Measurements from ENCODE around the gene CLUH.

- TF ChIP-seq, protein P1, sequence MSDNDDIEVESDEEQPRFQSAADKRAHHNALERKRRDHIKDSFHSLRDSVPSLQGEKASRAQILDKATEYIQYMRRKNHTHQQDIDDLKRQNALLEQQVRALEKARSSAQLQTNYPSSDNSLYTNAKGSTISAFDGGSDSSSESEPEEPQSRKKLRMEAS (IDR thresholded peaks at IDR 0.05): no peak
- TF ChIP-seq, protein P2, sequence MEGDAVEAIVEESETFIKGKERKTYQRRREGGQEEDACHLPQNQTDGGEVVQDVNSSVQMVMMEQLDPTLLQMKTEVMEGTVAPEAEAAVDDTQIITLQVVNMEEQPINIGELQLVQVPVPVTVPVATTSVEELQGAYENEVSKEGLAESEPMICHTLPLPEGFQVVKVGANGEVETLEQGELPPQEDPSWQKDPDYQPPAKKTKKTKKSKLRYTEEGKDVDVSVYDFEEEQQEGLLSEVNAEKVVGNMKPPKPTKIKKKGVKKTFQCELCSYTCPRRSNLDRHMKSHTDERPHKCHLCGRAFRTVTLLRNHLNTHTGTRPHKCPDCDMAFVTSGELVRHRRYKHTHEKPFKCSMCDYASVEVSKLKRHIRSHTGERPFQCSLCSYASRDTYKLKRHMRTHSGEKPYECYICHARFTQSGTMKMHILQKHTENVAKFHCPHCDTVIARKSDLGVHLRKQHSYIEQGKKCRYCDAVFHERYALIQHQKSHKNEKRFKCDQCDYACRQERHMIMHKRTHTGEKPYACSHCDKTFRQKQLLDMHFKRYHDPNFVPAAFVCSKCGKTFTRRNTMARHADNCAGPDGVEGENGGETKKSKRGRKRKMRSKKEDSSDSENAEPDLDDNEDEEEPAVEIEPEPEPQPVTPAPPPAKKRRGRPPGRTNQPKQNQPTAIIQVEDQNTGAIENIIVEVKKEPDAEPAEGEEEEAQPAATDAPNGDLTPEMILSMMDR (IDR thresholded peaks at IDR 0.05 in 2 of 3, conservative IDR thresholded peaks at IDR 0.05 in 1 of 3; ENCODE audit: borderline replicate concordance in 1 of 3, insufficient read depth in 1 of 3, low read depth in 2 of 3, low read length in 2 of 3): no peak
- TF ChIP-seq EZH2 (IDR thresholded peaks at IDR 0.05) (no peak), FOSL1 (IDR thresholded peaks at IDR 0.05; ENCODE audit: low read depth) (no peak), POLR2A (IDR thresholded peaks at IDR 0.05; ENCODE audit: borderline replicate concordance, extremely low read depth, insufficient read depth, insufficient read length) (no peak), ELF1 (IDR thresholded peaks at IDR 0.05; ENCODE audit: borderline replicate concordance, low read depth) (no peak), POLR2AphosphoS5 (IDR thresholded peaks at IDR 0.05; ENCODE audit: low read depth, low read length) (no peak), CEBPB (IDR thresholded peaks at IDR 0.05; ENCODE audit: low read depth) (no peak), RAD21 (IDR thresholded peaks at IDR 0.05; ENCODE audit: low read depth) (no peak), SP1 (IDR thresholded peaks at IDR 0.05; ENCODE audit: low read depth) (no peak), ZFX (IDR thresholded peaks at IDR 0.05) (no peak)
- TF ChIP-seq, protein P3, sequence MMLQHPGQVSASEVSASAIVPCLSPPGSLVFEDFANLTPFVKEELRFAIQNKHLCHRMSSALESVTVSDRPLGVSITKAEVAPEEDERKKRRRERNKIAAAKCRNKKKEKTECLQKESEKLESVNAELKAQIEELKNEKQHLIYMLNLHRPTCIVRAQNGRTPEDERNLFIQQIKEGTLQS (IDR thresholded peaks at IDR 0.05): no peak
- TF ChIP-seq, protein P4, sequence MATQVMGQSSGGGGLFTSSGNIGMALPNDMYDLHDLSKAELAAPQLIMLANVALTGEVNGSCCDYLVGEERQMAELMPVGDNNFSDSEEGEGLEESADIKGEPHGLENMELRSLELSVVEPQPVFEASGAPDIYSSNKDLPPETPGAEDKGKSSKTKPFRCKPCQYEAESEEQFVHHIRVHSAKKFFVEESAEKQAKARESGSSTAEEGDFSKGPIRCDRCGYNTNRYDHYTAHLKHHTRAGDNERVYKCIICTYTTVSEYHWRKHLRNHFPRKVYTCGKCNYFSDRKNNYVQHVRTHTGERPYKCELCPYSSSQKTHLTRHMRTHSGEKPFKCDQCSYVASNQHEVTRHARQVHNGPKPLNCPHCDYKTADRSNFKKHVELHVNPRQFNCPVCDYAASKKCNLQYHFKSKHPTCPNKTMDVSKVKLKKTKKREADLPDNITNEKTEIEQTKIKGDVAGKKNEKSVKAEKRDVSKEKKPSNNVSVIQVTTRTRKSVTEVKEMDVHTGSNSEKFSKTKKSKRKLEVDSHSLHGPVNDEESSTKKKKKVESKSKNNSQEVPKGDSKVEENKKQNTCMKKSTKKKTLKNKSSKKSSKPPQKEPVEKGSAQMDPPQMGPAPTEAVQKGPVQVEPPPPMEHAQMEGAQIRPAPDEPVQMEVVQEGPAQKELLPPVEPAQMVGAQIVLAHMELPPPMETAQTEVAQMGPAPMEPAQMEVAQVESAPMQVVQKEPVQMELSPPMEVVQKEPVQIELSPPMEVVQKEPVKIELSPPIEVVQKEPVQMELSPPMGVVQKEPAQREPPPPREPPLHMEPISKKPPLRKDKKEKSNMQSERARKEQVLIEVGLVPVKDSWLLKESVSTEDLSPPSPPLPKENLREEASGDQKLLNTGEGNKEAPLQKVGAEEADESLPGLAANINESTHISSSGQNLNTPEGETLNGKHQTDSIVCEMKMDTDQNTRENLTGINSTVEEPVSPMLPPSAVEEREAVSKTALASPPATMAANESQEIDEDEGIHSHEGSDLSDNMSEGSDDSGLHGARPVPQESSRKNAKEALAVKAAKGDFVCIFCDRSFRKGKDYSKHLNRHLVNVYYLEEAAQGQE (IDR thresholded peaks at IDR 0.05; ENCODE audit: low read depth): no peak
Measured at GRCh38 chr17:2705263-2705662, 6.3 kb downstream of the CLUH start.

All from HCT116 (cell line).